ENCODE data around the gene BAK1. TPM values are rescaled to one million over a fixed set of nuclear protein-coding genes. Genes with fewer than 3 reads are reported as not detected.
"Not testable (repeated sequence)": the region's sequence is repeated elsewhere in the genome, so short reads cannot be mapped to it uniquely, and the experiment has no call there.

The BAK1 gene
- polyA plus RNA-seq, 1 experiment, result 13.0 TPM

DNA sequence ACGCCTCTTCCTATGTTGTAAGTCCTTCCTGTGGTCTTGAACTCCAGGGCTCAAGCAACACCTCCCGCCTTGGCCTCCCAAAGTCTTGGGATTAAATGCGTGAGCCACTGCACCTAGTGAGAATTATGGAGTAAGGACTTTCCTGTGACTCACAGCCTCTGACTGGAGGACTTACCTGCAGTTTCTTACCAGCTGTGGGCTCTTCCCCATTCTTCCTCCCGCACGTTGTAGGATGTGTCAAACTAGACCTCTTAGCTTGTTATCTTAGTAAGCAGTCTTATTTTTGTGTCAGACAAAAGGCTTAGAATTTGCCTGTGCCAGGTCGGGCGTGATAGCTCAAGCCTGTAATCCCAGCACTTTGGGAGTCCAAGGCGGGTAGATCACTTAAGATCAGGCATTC, 30.9 kb downstream of the BAK1 start:
- TF ChIP-seq CTCF (IDR thresholded peaks at IDR 0.05; ENCODE audit: low read depth, low read length), result no peak
- CTCF ChIA-PET, result no interaction called here
- DNase-seq (ENCODE audit: low read depth, low spot score), result no peak
- H3K4me3 ChIP-seq (ENCODE audit: low read depth, low read length), result no peak overlapping the region
- H3K27me3 ChIP-seq (ENCODE audit: control insufficient read depth, insufficient read depth, low read length), result peaks cover 2% of the 10 kb centered on the region
- POLR2A ChIA-PET, result no interaction called here
- H3K27ac ChIP-seq (ENCODE audit: low read depth, low read length), result no peak overlapping the region
- no peaks in the 10 kb centered on the region for H3K9me3 ChIP-seq (ENCODE audit: control insufficient read depth, insufficient read depth, low read length)

DNA sequence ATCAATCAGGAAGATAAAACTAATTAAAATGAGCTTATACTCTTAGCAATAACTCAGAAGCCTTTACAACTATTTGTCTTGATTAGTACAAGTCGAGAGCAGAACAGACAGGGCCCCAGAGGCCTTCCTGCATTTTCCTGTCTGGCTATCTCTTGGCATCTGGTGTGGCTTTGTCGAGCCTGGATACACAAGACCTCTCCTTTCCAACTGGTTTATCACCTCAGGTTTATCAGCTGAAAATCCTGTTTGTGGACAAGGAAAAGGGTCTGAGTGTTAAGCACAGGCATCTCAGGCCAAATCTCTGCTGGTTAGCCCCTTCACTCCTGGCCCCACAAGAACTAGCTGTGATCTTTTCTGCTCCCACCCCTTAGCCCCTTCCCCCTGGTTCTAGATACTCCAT, 32.6 kb downstream of the BAK1 start:
- H3K27me3 ChIP-seq (ENCODE audit: control insufficient read depth, insufficient read depth, low read length), result peaks cover 6% of the 10 kb centered on the region
- H3K27ac ChIP-seq (ENCODE audit: low read depth, low read length), result no peak overlapping the region
- H3K9me3 ChIP-seq (ENCODE audit: control insufficient read depth, insufficient read depth, low read length), result no peaks in the 10 kb centered on the region
- CTCF ChIA-PET, result no interaction called here
- no peak for DNase-seq (ENCODE audit: low read depth, low spot score)
- POLR2A ChIA-PET, result interaction anchor here (0.6 kb wide), 2 partner anchors 14 to 580 kb away, joined by 5 to 9 read pairs; no protein-coding TSS in a partner anchor
- H3K4me3 ChIP-seq (ENCODE audit: low read depth, low read length), result no peak overlapping the region
- TF ChIP-seq CTCF (IDR thresholded peaks at IDR 0.05; ENCODE audit: low read depth, low read length), result no peak

- peaks cover 6% of the 10 kb centered on the region for H3K27me3 ChIP-seq (ENCODE audit: control insufficient read depth, insufficient read depth, low read length)
- ChIA-PET CTCF (no interaction called here), POLR2A (interaction anchor here (0.6 kb wide), 1 partner anchor 227 kb away, joined by 6 read pairs; no protein-coding TSS in a partner anchor)
- no peak for DNase-seq (ENCODE audit: low read depth, low spot score)
- H3K27ac ChIP-seq (ENCODE audit: low read depth, low read length), result no peak overlapping the region
- no peaks in the 10 kb centered on the region for H3K9me3 ChIP-seq (ENCODE audit: control insufficient read depth, insufficient read depth, low read length)
- H3K4me3 ChIP-seq (ENCODE audit: low read depth, low read length), result no peak overlapping the region
- TF ChIP-seq CTCF (IDR thresholded peaks at IDR 0.05; ENCODE audit: low read depth, low read length), result no peak
Observed at GRCh38 chr6:33546766-33547165, 33.3 kb downstream of the BAK1 start.

DNA sequence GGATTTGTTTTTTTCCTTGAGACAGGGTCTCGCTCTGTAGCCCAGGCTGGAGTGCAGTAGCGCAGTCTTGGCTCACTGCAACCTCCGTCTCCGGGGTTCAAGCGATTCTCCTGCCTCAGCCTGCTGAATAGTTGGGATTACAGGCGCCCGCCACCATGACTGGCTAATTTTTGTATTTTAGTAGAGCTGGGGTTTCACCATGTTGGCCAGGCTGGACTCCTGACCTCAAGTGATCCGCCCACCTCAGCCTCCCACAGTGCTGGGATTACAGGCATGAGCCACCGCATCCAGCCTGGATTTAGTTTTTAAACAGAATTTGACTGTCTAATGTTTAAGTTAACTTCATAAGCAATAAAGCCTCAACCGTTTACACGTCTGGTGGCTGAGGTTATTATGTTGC, 34.8 kb downstream of the BAK1 start:
- H3K9me3 ChIP-seq (ENCODE audit: control insufficient read depth, insufficient read depth, low read length); H3K4me3 ChIP-seq (ENCODE audit: low read depth, low read length); H3K27ac ChIP-seq (ENCODE audit: low read depth, low read length); POLR2A ChIA-PET; DNase-seq (ENCODE audit: low read depth, low spot score); CTCF ChIA-PET; H3K27me3 ChIP-seq (ENCODE audit: control insufficient read depth, insufficient read depth, low read length): not testable (repeated sequence)

DNA sequence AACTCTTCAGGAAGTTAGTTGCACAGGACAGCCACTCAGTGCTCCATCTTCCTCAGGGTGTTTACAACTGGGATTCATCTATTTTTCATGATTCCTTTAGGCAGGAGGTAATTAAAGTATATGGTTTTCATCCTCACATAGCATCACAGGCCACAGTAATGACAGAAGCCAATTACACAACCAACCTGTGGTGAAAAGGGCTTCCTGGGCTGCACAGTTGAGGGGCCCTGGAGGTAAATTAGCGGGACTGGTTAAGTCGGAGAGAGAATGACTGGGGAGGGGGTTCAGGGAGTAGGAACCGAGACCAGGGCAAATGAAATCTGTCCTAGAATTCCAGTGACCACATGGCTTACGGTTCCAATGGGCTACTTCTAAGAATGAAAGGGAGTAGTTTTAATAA, 37.0 kb downstream of the BAK1 start:
- H3K4me3 ChIP-seq (ENCODE audit: low read depth, low read length), result no peak overlapping the region
- ChIA-PET CTCF (no interaction called here), POLR2A (no interaction called here)
- no peak overlapping the region for H3K27ac ChIP-seq (ENCODE audit: low read depth, low read length)
- DNase-seq (ENCODE audit: low read depth, low spot score), result no peak
- TF ChIP-seq CTCF (IDR thresholded peaks at IDR 0.05; ENCODE audit: low read depth, low read length), result no peak
- no peaks in the 10 kb centered on the region for H3K9me3 ChIP-seq (ENCODE audit: control insufficient read depth, insufficient read depth, low read length)
- peaks cover 4% of the 10 kb centered on the region for H3K27me3 ChIP-seq (ENCODE audit: control insufficient read depth, insufficient read depth, low read length)

GRCh38 chr6:33540768-33541167, 39.3 kb downstream of the BAK1 start:
- POLR2A ChIA-PET, result no interaction called here
- Histone ChIP-seq H3K27ac (ENCODE audit: low read depth, low read length) (no peak overlapping the region), H3K9me3 (ENCODE audit: control insufficient read depth, insufficient read depth, low read length) (no peaks in the 10 kb centered on the region), H3K27me3 (ENCODE audit: control insufficient read depth, insufficient read depth, low read length) (peaks cover 4% of the 10 kb centered on the region), H3K4me3 (ENCODE audit: low read depth, low read length) (no peak overlapping the region)
- CTCF ChIA-PET, result no interaction called here
- DNase-seq (ENCODE audit: low read depth, low spot score), result no peak
- no peak for TF ChIP-seq CTCF (IDR thresholded peaks at IDR 0.05; ENCODE audit: low read depth, low read length)

Measured in AG04450 (cell line).